Measurements from ENCODE around the gene ADAM8. TPM values are rescaled to one million over a fixed set of nuclear protein-coding genes. Genes with fewer than 3 reads are reported as not detected.

Gene ADAM8
- total and polyA plus RNA-seq, 2 of the 8 experiments (the other 6 are each of a cell fraction or from before 2014, with no cell fraction given): 4.6 TPM

DNA sequence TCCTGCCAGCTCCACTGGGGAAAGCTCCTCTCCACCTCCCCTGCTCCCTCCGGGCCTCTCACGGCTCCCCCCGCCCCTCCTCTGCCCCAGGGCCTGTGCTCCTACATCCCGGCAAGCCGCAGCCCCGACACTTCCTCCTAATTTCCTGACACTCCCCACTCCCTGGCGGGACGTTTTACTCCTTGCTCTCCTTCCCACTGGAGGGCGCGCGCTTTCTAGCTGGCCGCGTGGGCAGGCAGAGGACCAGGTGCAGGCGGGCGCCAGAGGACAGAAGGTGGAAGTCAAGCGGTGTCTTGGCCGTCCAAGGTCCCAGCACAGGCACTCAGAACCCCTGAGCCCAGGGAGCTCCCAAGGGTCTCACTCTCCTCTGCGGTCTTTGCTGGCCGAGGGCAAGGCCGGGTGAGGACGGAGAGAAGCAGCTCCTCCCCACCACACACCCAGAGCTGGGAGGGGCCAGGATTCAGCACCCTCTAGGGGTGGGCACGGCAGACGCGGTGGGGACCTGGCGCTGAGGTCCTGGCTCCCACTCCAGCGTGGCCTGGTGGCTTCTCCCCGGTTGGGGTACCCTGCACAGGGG is 19.1 kb downstream of the ADAM8 start (continued):
- peak; percentile 11 to 24 for TF ChIP-seq RAD21 (IDR thresholded peaks at IDR 0.05 in 1 of 2, conservative IDR thresholded peaks at IDR 0.05 in 1 of 2; ENCODE audit: low read depth in 2 of 2, low read length in 2 of 2)
- no peak for TF ChIP-seq SUZ12 (IDR thresholded peaks at IDR 0.05; ENCODE audit: low read length)
- TF ChIP-seq CTBP2 (IDR thresholded peaks at IDR 0.05; ENCODE audit: borderline replicate concordance, insufficient read depth, insufficient read length, low read length): peak; percentile 74
- TF ChIP-seq SP1 (IDR thresholded peaks at IDR 0.05; ENCODE audit: low read depth, low read length): no peak
